HG03139 (cell line): ENCODE data around the gene OTUD7B.
"Not testable (repeated sequence)": the region's sequence is repeated elsewhere in the genome, so short reads cannot be mapped to it uniquely, and the experiment has no call there.

ENCODE experiments used
- ATAC-seq: cut with Tn5 transposase; IDR thresholded peaks from one replicate; pipeline ENCODE4 v1.9.1; 2021; ENCODE audit not compliant: unreplicated experiment

The OTUD7B gene

GRCh38 chr1:150010393-150011115 is at the start of gene OTUD7B:
Gene OTUD7B (minus strand): TSS chr1:150010726. CDS start chr1:149977510, 33,216 bp downstream.
- ATAC-seq = peak; percentile 84

GRCh38 chr1:150060260-150060659 is 49.7 kb upstream of the OTUD7B start:
- no peak for ATAC-seq

- ATAC-seq = no peak
Observed at GRCh38 chr1:150056407-150056806, 45.9 kb upstream of the OTUD7B start.

GRCh38 chr1:150055507-150055906 is 45.0 kb upstream of the OTUD7B start:
- ATAC-seq = not testable (repeated sequence)

GRCh38 chr1:150053926-150054325 is 43.4 kb upstream of the OTUD7B start:
- no peak for ATAC-seq

GRCh38 chr1:150051905-150052412 is 41.4 kb upstream of the OTUD7B start:
- ATAC-seq = not testable (repeated sequence)

GRCh38 chr1:150051089-150051373 is 40.5 kb upstream of the OTUD7B start:
- no peak for ATAC-seq

- no peak for ATAC-seq
Observed at GRCh38 chr1:150049926-150050325, 39.4 kb upstream of the OTUD7B start.

GRCh38 chr1:150034336-150034735 is 23.8 kb upstream of the OTUD7B start:
- ATAC-seq = no peak

GRCh38 chr1:150028322-150028721 is 17.8 kb upstream of the OTUD7B start:
- no peak for ATAC-seq

- ATAC-seq = no peak
Observed at GRCh38 chr1:150024156-150024555, 13.6 kb upstream of the OTUD7B start.

GRCh38 chr1:150022357-150022756 is 11.8 kb upstream of the OTUD7B start:
- ATAC-seq = no peak

GRCh38 chr1:150021191-150021694 is 10.7 kb upstream of the OTUD7B start:
- no peak for ATAC-seq

GRCh38 chr1:150020711-150021110 is 10.2 kb upstream of the OTUD7B start:
- no peak for ATAC-seq

GRCh38 chr1:150018165-150018564 is 7.6 kb upstream of the OTUD7B start:
- ATAC-seq = no peak

GRCh38 chr1:150017206-150017750 is 6.8 kb upstream of the OTUD7B start:
- ATAC-seq = no peak

- no peak for ATAC-seq
Observed at GRCh38 chr1:150015651-150016131, 5.2 kb upstream of the OTUD7B start.

GRCh38 chr1:150012611-150013010 is 2.1 kb upstream of the OTUD7B start:
- no peak for ATAC-seq

GRCh38 chr1:150009604-150010392 is 728 bp downstream of the OTUD7B start:
- peak; percentile 19 for ATAC-seq

GRCh38 chr1:150008699-150009098 is 1.8 kb downstream of the OTUD7B start:
- no peak for ATAC-seq

GRCh38 chr1:150006881-150007421 is 3.6 kb downstream of the OTUD7B start:
- ATAC-seq = no peak
